Globus pallidus (tissue), 1 donor: ENCODE results near the gene ALKBH4.
"Not testable (repeated sequence)": the region's sequence is repeated elsewhere in the genome, so short reads cannot be mapped to it uniquely, and the experiment has no call there.

ENCODE experiments used
- DNase-seq: peaks from one replicate; pipeline ENCODE4 v3.0.0-alpha.2; 2015; ENCODE audit warnings: low spot score

ALKBH4 gene

GRCh38 chr7:102464577-102465280, at the start of gene ALKBH4, which contains the start of gene LRWD1:
Gene ALKBH4 (minus strand): TSS chr7:102464863. CDS start chr7:102464836, 27 bp downstream.
Gene LRWD1 (plus strand): TSS chr7:102464984. CDS start chr7:102465081, 97 bp downstream.
- peak; percentile 87 for DNase-seq

DNA sequence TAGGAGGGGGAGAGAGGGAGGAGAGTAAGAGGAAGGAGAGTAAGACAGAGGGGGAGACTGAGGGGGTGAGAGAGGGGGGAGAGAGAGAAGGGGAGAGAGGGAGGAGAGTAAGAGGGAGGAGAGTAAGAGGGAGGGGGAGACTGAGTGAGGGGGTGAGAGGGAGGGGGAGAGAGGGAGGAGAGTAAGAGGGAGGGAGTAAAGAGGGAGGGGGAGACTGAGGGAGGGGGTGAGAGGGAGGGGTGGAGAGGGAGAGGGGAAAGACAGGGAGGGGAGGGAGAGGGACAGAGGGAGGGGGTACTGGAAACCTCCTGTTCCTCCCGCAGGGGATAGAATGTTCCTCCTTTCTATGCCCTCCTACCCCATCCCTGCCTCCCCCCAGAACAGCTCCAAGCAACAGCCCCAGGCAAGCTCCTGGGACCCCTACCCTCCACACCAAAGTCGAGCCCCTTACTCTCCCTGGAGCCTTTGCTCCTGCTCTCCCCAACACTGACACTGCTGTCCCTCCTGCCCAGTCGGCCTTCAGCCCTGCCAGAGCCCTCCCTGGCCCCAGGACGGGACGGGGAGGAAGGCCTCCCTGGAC, 48.1 kb upstream of the ALKBH4 start:
- DNase-seq, result peak; percentile 92

- DNase-seq, result not testable (repeated sequence)
Observed at GRCh38 chr7:102511860-102512522, 47.3 kb upstream of the ALKBH4 start.

- DNase-seq, result not testable (repeated sequence)
Observed at GRCh38 chr7:102510575-102510974, 45.9 kb upstream of the ALKBH4 start.

- not testable (repeated sequence) for DNase-seq
Observed at GRCh38 chr7:102507410-102508088, 42.9 kb upstream of the ALKBH4 start.

GRCh38 chr7:102505298-102506185, 40.9 kb upstream of the ALKBH4 start:
- not testable (repeated sequence) for DNase-seq

- not testable (repeated sequence) for DNase-seq
Observed at GRCh38 chr7:102503141-102503540, 38.5 kb upstream of the ALKBH4 start.

- DNase-seq, result not testable (repeated sequence)
Observed at GRCh38 chr7:102498321-102498720, 33.7 kb upstream of the ALKBH4 start.

DNA sequence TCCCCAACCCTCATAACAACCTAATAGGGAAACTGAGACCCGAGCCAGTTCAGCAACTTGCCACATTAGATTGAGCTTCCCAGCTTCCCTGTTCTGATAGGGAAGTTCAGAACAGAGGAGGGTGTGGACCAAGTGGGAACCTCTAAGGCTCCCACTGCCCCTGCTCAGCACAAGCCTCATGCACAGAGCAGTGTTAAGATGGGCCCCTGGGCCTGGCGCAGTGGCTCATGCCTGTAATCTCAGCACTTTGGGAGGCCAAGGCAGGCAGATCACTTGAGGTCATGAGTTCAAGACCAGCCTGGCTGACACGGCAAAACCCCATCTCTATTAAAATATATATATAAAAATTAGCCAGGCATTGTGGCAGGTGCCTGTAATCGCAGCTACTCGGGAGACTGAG, 32.6 kb upstream of the ALKBH4 start:
- not testable (repeated sequence) for DNase-seq

DNA sequence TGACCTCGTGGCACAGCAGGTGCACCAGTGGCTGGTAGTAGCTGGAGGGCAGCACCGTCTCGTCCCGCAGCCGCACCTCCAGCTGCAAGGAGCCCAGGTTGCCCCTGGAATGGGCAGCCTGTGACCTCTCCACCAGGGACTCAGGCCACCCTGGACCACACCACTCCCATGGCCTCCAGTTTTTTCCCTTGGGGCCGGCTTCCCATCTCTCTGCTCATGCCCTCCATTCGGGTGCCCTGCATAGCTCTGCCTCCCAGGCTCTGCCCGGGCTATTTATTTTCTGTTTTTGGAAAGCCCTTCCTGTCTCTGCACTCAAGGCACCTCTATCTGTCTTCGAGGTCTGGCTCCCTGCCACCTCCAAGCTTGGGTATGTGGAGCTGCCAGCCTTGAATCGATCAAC, 32.2 kb upstream of the ALKBH4 start:
- DNase-seq, result not testable (repeated sequence)

GRCh38 chr7:102494473-102495149, 29.9 kb upstream of the ALKBH4 start:
- not testable (repeated sequence) for DNase-seq

DNA sequence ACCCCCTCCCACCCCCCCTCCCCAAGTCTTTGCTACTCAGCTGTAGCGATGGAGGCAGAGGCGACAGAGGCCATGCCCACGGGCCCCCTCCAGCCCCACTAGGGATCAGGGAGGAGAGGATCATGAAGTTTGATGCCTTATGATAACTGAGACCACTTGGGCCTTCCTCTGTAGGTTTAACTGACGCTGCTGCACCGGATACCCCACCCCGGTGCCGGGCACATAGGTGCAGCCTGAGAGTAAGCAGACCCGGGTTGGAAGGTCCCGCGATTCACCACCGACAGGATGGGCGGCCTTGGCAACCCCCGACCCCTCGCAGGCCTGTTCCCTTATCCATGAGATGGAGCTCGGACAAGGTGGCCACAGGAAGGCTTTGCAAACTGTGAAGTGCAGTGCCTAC, 29.4 kb upstream of the ALKBH4 start:
- not testable (repeated sequence) for DNase-seq

DNA sequence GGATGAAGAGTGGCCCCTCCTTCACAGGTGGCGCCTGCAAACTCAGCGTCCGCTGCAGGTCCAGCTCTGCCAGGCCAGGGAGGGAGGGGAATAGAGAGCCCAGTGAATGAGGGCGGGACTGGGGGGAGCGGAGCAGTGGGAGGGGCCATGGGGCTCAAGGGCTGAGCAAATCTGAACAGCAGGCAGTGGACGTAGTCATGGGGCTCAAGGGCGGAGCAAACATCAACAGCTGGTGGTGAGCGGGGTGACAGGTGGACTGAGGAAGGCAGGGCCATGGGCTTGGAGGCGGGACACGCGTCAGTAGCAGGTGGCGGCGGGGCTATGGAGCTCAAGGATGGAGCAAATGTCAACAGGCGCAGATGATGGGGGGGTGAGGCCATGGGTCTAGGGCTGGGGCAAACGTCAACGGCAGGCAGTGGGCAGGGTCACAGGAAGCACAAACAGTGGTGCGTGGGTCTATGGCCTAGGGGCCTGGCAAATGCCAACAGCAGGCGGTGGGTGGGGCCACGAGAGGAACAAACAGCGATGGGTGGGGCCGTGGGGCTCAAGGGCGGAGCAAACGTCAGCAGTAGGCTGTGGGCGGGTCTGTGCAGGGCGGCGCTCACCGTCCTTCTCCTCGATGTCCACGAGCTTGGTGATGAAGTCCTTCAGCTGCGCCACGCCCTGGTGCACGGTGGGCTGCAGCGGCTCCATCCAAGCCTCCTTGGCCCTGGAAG, 28.7 kb upstream of the ALKBH4 start:
- DNase-seq, result not testable (repeated sequence)

- DNase-seq, result not testable (repeated sequence)
Observed at GRCh38 chr7:102490529-102491075, 25.9 kb upstream of the ALKBH4 start.

- DNase-seq, result not testable (repeated sequence)
Observed at GRCh38 chr7:102484317-102484716, 19.7 kb upstream of the ALKBH4 start.

- DNase-seq, result not testable (repeated sequence)
Observed at GRCh38 chr7:102481962-102482361, 17.3 kb upstream of the ALKBH4 start.

- not testable (repeated sequence) for DNase-seq
Observed at GRCh38 chr7:102479982-102480637, 15.4 kb upstream of the ALKBH4 start.

- not testable (repeated sequence) for DNase-seq
Observed at GRCh38 chr7:102479209-102479584, 14.5 kb upstream of the ALKBH4 start.
